ENCODE results near the gene MAPK12.

DNA sequence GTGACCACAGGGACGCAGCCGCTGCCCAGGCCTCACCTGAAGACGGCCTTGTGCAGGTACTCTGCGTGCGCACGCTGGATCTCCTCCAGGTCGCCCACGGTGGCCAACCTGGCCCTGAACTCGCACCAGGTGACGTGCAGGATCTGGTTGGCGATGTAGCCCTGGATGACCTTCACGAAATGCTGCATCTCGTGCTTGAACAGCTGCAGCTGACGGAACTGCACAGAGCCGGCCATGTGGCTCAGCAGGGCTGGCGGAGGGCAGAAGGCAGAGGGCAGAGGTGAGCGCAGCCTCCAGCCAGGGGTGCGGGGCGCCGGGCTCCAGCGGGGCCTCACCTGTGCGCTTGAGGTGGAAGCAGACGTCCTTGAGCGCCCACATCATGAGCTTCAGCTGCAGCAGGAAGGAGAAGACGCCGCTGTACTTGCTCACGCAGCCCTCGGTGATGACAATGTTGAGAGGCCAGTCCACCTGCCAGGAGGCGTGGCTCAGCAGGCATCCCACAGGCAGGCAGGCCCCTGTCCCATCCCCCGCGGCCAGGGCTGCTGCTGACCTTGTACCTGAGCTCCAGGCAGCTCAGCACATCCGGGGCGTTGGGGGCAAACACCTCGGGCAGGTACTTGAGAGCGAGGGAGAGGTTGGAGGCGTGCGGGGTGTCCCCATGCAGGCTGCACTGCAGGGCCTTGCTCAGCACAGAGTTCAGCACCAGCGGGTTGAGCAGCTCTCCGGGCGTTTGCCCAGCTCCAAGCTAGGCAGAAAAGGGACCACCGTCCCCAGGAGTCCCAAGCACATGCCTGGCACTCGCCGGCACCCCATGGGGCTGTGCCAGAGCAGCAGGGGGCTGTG, 43.1 kb downstream of the MAPK12 start:
- TF ChIP-seq, protein P1, sequence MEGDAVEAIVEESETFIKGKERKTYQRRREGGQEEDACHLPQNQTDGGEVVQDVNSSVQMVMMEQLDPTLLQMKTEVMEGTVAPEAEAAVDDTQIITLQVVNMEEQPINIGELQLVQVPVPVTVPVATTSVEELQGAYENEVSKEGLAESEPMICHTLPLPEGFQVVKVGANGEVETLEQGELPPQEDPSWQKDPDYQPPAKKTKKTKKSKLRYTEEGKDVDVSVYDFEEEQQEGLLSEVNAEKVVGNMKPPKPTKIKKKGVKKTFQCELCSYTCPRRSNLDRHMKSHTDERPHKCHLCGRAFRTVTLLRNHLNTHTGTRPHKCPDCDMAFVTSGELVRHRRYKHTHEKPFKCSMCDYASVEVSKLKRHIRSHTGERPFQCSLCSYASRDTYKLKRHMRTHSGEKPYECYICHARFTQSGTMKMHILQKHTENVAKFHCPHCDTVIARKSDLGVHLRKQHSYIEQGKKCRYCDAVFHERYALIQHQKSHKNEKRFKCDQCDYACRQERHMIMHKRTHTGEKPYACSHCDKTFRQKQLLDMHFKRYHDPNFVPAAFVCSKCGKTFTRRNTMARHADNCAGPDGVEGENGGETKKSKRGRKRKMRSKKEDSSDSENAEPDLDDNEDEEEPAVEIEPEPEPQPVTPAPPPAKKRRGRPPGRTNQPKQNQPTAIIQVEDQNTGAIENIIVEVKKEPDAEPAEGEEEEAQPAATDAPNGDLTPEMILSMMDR (conservative IDR thresholded peaks at IDR 0.05; ENCODE audit: low read depth, low read length): no peak
- TF ChIP-seq, protein P2, sequence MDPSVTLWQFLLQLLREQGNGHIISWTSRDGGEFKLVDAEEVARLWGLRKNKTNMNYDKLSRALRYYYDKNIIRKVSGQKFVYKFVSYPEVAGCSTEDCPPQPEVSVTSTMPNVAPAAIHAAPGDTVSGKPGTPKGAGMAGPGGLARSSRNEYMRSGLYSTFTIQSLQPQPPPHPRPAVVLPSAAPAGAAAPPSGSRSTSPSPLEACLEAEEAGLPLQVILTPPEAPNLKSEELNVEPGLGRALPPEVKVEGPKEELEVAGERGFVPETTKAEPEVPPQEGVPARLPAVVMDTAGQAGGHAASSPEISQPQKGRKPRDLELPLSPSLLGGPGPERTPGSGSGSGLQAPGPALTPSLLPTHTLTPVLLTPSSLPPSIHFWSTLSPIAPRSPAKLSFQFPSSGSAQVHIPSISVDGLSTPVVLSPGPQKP (IDR thresholded peaks at IDR 0.05; ENCODE audit: borderline replicate concordance, low read depth, low read length): no peak
